Naive thymus-derived CD4-positive, alpha-beta T cell (primary cell): ENCODE data around the gene VPS9D1. TPM values are rescaled to one million over a fixed set of nuclear protein-coding genes. Genes with fewer than 3 reads are reported as not detected.
"Not testable (repeated sequence)": the region's sequence is repeated elsewhere in the genome, so short reads cannot be mapped to it uniquely, and the experiment has no call there.

Source experiments
- ATAC-seq: fragments of 150-1000 bp; cut with Tn5 transposase; 2 replicates; pipeline ENCODE4 v1.10.0; 2021; ENCODE audit warnings: mild to moderate bottlenecking, moderate library complexity
- CTCF ChIA-PET: fragments of 350-600 bp; sonication (Branson Sonifier 250); formaldehyde crosslinking; loops from one replicate; lab custom pipeline; 2021; ENCODE audit warnings: antibody characterized with exemption; lab: Charles Lee
- POLR2A ChIA-PET: fragments of 350-600 bp; sonication (Branson Sonifier 250); formaldehyde crosslinking; loops from one replicate; lab custom pipeline; 2021; ENCODE audit warnings: antibody characterized with exemption, inconsistent platforms; lab: Charles Lee
- DNase-seq, 9 donors: peaks; one replicate each; pipeline versions ENCODE4 v3.0.0 to v3.0.0-alpha.2; 2020 to 2022; ENCODE audit warnings: mixed read lengths in 1 of 9
- H3K27ac ChIP-seq: one replicate; pipeline ENCODE4 v1.7.0; 2013; ENCODE audit warnings: mild to moderate bottlenecking, low read depth, low read length, moderate library complexity
- H3K27me3 ChIP-seq, 2 donors: one replicate each; pipeline ENCODE4 v1.7.0; 2013; ENCODE audit warnings: low read length in 2 of 2, mild to moderate bottlenecking in 2 of 2, moderate library complexity in 2 of 2; ENCODE audit not compliant: control insufficient read depth in 2 of 2, insufficient read depth in 2 of 2
- H3K36me3 ChIP-seq, 3 experiments: 1 replicate in 2 of 3; 2 replicates in 1 of 3; pipeline ENCODE4 v1.7.0; 2013; ENCODE audit warnings: low read length in 3 of 3, mild to moderate bottlenecking in 3 of 3, moderate library complexity in 1 of 3; ENCODE audit not compliant: insufficient read depth in 3 of 3, control insufficient read depth in 2 of 3
- H3K4me1 ChIP-seq, 2 donors: one replicate each; pipeline ENCODE4 v1.7.0; 2013; ENCODE audit warnings: low read length in 2 of 2, mild to moderate bottlenecking in 2 of 2, moderate library complexity in 1 of 2; ENCODE audit not compliant: control insufficient read depth in 2 of 2, insufficient read depth in 2 of 2
- H3K4me3 ChIP-seq: 2 replicates; pipeline ENCODE4 v1.7.0; 2013; ENCODE audit warnings: mild to moderate bottlenecking, low read length
- H3K9me3 ChIP-seq, 3 experiments: 1 replicate in 2 of 3; 2 replicates in 1 of 3; pipeline ENCODE4 v1.7.0; 2013; ENCODE audit warnings: low read length in 3 of 3; ENCODE audit not compliant: control insufficient read depth in 2 of 3
- H3K27ac Mint-ChIP-seq, 9 donors: one replicate each; pipeline ENCODE4 v1.8.0; 2020 to 2022; ENCODE audit warnings: mixed read lengths in 9 of 9, mild to moderate bottlenecking in 8 of 9, moderate library complexity in 5 of 9, inconsistent platforms in 2 of 9
- H3K27me3 Mint-ChIP-seq, 5 donors: one replicate each; pipeline ENCODE4 v1.8.0; 2021 to 2022; ENCODE audit warnings: mixed read lengths in 5 of 5, mild to moderate bottlenecking in 1 of 5
- H3K36me3 Mint-ChIP-seq, 5 donors: one replicate each; pipeline ENCODE4 v1.8.0; 2020 to 2022; ENCODE audit warnings: mixed read lengths in 5 of 5, mild to moderate bottlenecking in 3 of 5, inconsistent platforms in 1 of 5
- H3K4me1 Mint-ChIP-seq, 7 donors: one replicate each; pipeline ENCODE4 v1.8.0; 2020 to 2022; ENCODE audit warnings: mixed read lengths in 7 of 7, mild to moderate bottlenecking in 3 of 7, inconsistent platforms in 1 of 7
- H3K4me3 Mint-ChIP-seq, 10 donors: one replicate each; pipeline ENCODE4 v1.8.0; 2020 to 2022; ENCODE audit warnings: mild to moderate bottlenecking in 10 of 10, mixed read lengths in 10 of 10, moderate library complexity in 6 of 10, inconsistent platforms in 2 of 10
- H3K9me3 Mint-ChIP-seq, 11 donors: one replicate each; pipeline ENCODE4 v1.8.0; 2020 to 2022; ENCODE audit warnings: mixed read lengths in 11 of 11, mild to moderate bottlenecking in 4 of 11, inconsistent platforms in 1 of 11, moderate library complexity in 1 of 11
- intact Hi-C, 2 donors: fragments of 100-400 bp; cut with micrococcal nuclease; formaldehyde crosslinking; loops; one replicate each; pipeline ENCODE4 v1.15.1; 2023
- polyA plus RNA-seq, 2 donors: library from polyadenylated mRNA; unstranded; fragments of 300-500 nt; fragmentation: Illumina TruSeq; gene quantifications; one replicate each; pipeline ENCODE4 v1.2.3, GENCODE V29; 2021
- total RNA-seq, 6 experiments: library from RNA in 5 of 6; stranded (reverse) in 5 of 6; gene quantifications; 1 replicate in 5 of 6; 2 replicates in 1 of 6; pipeline ENCODE4 v1.2.3 and lab custom pipeline; 2021 to 2026

The VPS9D1 gene
- total and polyA plus RNA-seq, 7 experiments from 2014 or later, result 0.93 to 28.9 (median 11.9) TPM

GRCh38 chr16:89667000-89667399 lies 53.7 kb downstream of the VPS9D1 start:
- H3K9me3 ChIP-seq, H3K4me3 Mint-ChIP-seq, intact Hi-C loops, H3K36me3 ChIP-seq, H3K27ac ChIP-seq, H3K4me3 ChIP-seq, ATAC-seq, H3K9me3 Mint-ChIP-seq, POLR2A ChIA-PET, H3K27me3 ChIP-seq, DNase-seq, H3K4me1 ChIP-seq, H3K27me3 Mint-ChIP-seq: not testable (repeated sequence)
- H3K4me1 Mint-ChIP-seq, result peaks cover 5 to 16% (median 10%) of the 10 kb centered on the region in 7 donors
- CTCF ChIA-PET, result interaction anchor here (0.6 kb wide), 1 partner anchor 17 kb away, joined by 3 read pairs; no protein-coding TSS in a partner anchor
- H3K27ac Mint-ChIP-seq, result peak overlapping the region in 1 of 9 donors; percentile 42
- H3K36me3 Mint-ChIP-seq, result peaks cover 0 to 12% (median 0%) of the 10 kb centered on the region in 5 donors

- H3K36me3 ChIP-seq, H3K27me3 ChIP-seq, ATAC-seq, CTCF ChIA-PET, H3K4me3 Mint-ChIP-seq, DNase-seq, intact Hi-C loops, H3K4me3 ChIP-seq, H3K27ac ChIP-seq, H3K27me3 Mint-ChIP-seq, H3K9me3 Mint-ChIP-seq, H3K9me3 ChIP-seq, H3K4me1 ChIP-seq, H3K27ac Mint-ChIP-seq: not testable (repeated sequence)
- peaks cover 7 to 26% (median 10%) of the 10 kb centered on the region in 5 donors for H3K36me3 Mint-ChIP-seq
- POLR2A ChIA-PET, result interaction anchor here (0.6 kb wide), 1 partner anchor 30 kb away, joined by 3 read pairs; no protein-coding TSS in a partner anchor
- peaks cover 5 to 19% (median 14%) of the 10 kb centered on the region in 7 donors for H3K4me1 Mint-ChIP-seq
Measured at GRCh38 chr16:89664238-89664637, 56.5 kb downstream of the VPS9D1 start.

- Histone ChIP-seq H3K27me3 (no peaks in the 10 kb centered on the region), H3K9me3 (no peaks in the 10 kb centered on the region), H3K36me3 (peaks cover 0 to 5% (median 0%) of the 10 kb centered on the region in 3 experiments), H3K4me1 (peaks cover 6 to 16% of the 10 kb centered on the region in 2 donors), H3K4me3 (no peak overlapping the region), H3K27ac (no peak overlapping the region)
- H3K36me3 Mint-ChIP-seq, result peaks cover 7 to 23% (median 10%) of the 10 kb centered on the region in 5 donors
- DNase-seq, result no peak
- H3K9me3 Mint-ChIP-seq, result no peaks in the 10 kb centered on the region
- no peak for ATAC-seq
- no peaks in the 10 kb centered on the region for H3K27me3 Mint-ChIP-seq
- intact Hi-C loops, result no loop called here
- ChIA-PET CTCF (no interaction called here), POLR2A (no interaction called here)
- H3K4me1 Mint-ChIP-seq, result peaks cover 10 to 25% (median 19%) of the 10 kb centered on the region in 7 donors
- H3K27ac Mint-ChIP-seq, result peak overlapping the region in 1 of 9 donors; percentile 10
- H3K4me3 Mint-ChIP-seq, result peak overlapping the region in 2 of 10 donors; percentile 13 to 78
Measured at GRCh38 chr16:89661215-89661614, 59.5 kb downstream of the VPS9D1 start.

- CTCF ChIA-PET, result no interaction called here
- H3K4me1 Mint-ChIP-seq, result peaks cover 10 to 36% (median 26%) of the 10 kb centered on the region in 7 donors
- Histone ChIP-seq H3K4me3 (no peak overlapping the region), H3K27me3 (no peaks in the 10 kb centered on the region), H3K9me3 (no peaks in the 10 kb centered on the region), H3K36me3 (peaks cover 0 to 5% (median 0%) of the 10 kb centered on the region in 3 experiments), H3K4me1 (peaks cover 6 to 16% of the 10 kb centered on the region in 2 donors), H3K27ac (no peak overlapping the region)
- ATAC-seq (no peak), DNase-seq (no peak)
- intact Hi-C loops, result no loop called here
- H3K27me3 Mint-ChIP-seq, result no peaks in the 10 kb centered on the region
- no peaks in the 10 kb centered on the region for H3K9me3 Mint-ChIP-seq
- POLR2A ChIA-PET, result no interaction called here
- H3K27ac Mint-ChIP-seq, result peak overlapping the region in 1 of 9 donors; percentile 45
- H3K4me3 Mint-ChIP-seq, result peak overlapping the region in 2 of 10 donors; percentile 20 to 34
- peaks cover 7 to 23% (median 10%) of the 10 kb centered on the region in 5 donors for H3K36me3 Mint-ChIP-seq
Measured at GRCh38 chr16:89660146-89660545, 60.6 kb downstream of the VPS9D1 start.

GRCh38 chr16:89658221-89658879 lies 62.3 kb downstream of the VPS9D1 start:
- H3K27ac ChIP-seq, result peak overlapping the region; percentile 85
- intact Hi-C loops, result loop anchor here (1.0 to 5.0 kb wide), 6 partner anchors 28 to 411 kb away; partner anchors contain the start of genes RPL13 (in 2 of the 2), CDK10 (in 1 of the 2) and SPG7 (in 1 of the 2)
- no peaks in the 10 kb centered on the region for H3K27me3 ChIP-seq
- Mint-ChIP-seq H3K4me1 (peaks cover 17 to 44% (median 36%) of the 10 kb centered on the region in 7 donors), H3K4me3 (peak overlapping the region; percentile 82 to 93 (median 86)), H3K27me3 (no peaks in the 10 kb centered on the region), H3K36me3 (peaks cover 7 to 23% (median 10%) of the 10 kb centered on the region in 5 donors), H3K9me3 (no peaks in the 10 kb centered on the region), H3K27ac (peak overlapping the region; percentile 64 to 85 (median 81))
- DNase-seq (peak in 1 of 9 donors; percentile 41), ATAC-seq (no peak)
- POLR2A ChIA-PET, result interaction anchor here (1.3 to 2.7 kb wide), 3 partner anchors 29 to 418 kb away, joined by 3 to 13 read pairs (median 3); partner anchors contain the start of genes CDK10 and SPATA2L
- peaks cover 6 to 16% of the 10 kb centered on the region in 2 donors for H3K4me1 ChIP-seq
- H3K36me3 ChIP-seq, result peaks cover 0 to 5% (median 0%) of the 10 kb centered on the region in 3 experiments
- CTCF ChIA-PET, result no interaction called here
- H3K9me3 ChIP-seq, result no peaks in the 10 kb centered on the region
- peak overlapping the region; percentile 88 for H3K4me3 ChIP-seq

- Mint-ChIP-seq H3K4me1 (peaks cover 17 to 44% (median 36%) of the 10 kb centered on the region in 7 donors), H3K36me3 (peaks cover 7 to 23% (median 10%) of the 10 kb centered on the region in 5 donors), H3K27ac (peak within 1 kb of the TSS; percentile 71 to 89 (median 85)), H3K27me3 (no peaks in the 10 kb centered on the region), H3K9me3 (no peaks in the 10 kb centered on the region), H3K4me3 (peak within 1 kb of the TSS; percentile 82 to 93 (median 86))
- CTCF ChIA-PET, result interaction anchor here (0.6 kb wide), 1 partner anchor 285 kb away, joined by 3 read pairs; no protein-coding TSS in a partner anchor
- POLR2A ChIA-PET, result interaction anchor here (0.6 to 2.7 kb wide), 6 partner anchors 29 to 417 kb away, joined by 3 to 13 read pairs (median 3); partner anchors contain the start of genes CDK10, SPATA2L and TCF25
- Histone ChIP-seq H3K4me1 (peaks cover 6 to 16% of the 10 kb centered on the region in 2 donors), H3K27me3 (no peaks in the 10 kb centered on the region), H3K36me3 (peaks cover 0 to 5% (median 0%) of the 10 kb centered on the region in 3 experiments), H3K9me3 (no peaks in the 10 kb centered on the region), H3K4me3 (peak within 1 kb of the TSS; percentile 88), H3K27ac (peak within 1 kb of the TSS; percentile 85)
- intact Hi-C loops, result loop anchor here (1.0 to 5.0 kb wide), 8 partner anchors 29 to 410 kb away; partner anchors contain the start of genes CDK10 (in 2 of the 2), RPL13 (in 2 of the 2), SPG7 (in 1 of the 2) and TCF25 (in 1 of the 2)
- DNase-seq (peak; percentile 87 to 98 (median 94)), ATAC-seq (peak; percentile 95)
Measured at GRCh38 chr16:89657442-89658220, 63.1 kb downstream of the VPS9D1 start, which contains the start of the genes CHMP1A and SPATA33. TSS of gene CHMP1A (minus strand) at chr16:89657708. CDS start at chr16:89657588, 120 bp downstream. TSS of gene SPATA33 (plus strand) at chr16:89657836. CDS start at chr16:89657912, 76 bp downstream.
